CD4-positive, alpha-beta T cell (primary cell): ENCODE data around the gene SFXN3. TPM values are rescaled to one million over a fixed set of nuclear protein-coding genes. Genes with fewer than 3 reads are reported as not detected.

ENCODE experiments used
- ATAC-seq: fragments of 200-7000 bp; cut with Tn5 transposase; one replicate; pipeline ENCODE4 v1.10.0; 2022; ENCODE audit warnings: mild to moderate bottlenecking; ENCODE audit not compliant: poor library complexity
- CTCF ChIA-PET: fragments of 350-600 bp; sonication (Branson Sonifier 250); formaldehyde crosslinking; loops from one replicate; lab custom pipeline; 2021; ENCODE audit warnings: antibody characterized with exemption, inconsistent platforms; lab: Charles Lee
- POLR2A ChIA-PET: fragments of 350-600 bp; sonication (Branson Sonifier 250); formaldehyde crosslinking; loops from one replicate; lab custom pipeline; 2021; ENCODE audit warnings: antibody characterized with exemption, inconsistent platforms; lab: Charles Lee
- DNase-seq, 14 experiments: peaks; one replicate each; pipeline ENCODE4 v3.0.0-alpha.2; 2013 to 2020; ENCODE audit warnings: mixed read lengths in 2 of 14
- H3K27ac ChIP-seq, 2 donors: one replicate each; pipeline versions ENCODE4 v1.5.1 to v1.7.0; 2013; ENCODE audit warnings: low read length in 2 of 2, low read depth in 1 of 2, mild to moderate bottlenecking in 1 of 2
- H3K27me3 ChIP-seq, 2 experiments: 1 replicate in 1 of 2; 2 replicates in 1 of 2; pipeline versions ENCODE4 v1.6.1 to v1.7.0; 2013; ENCODE audit warnings: low read length in 2 of 2, control low read depth in 1 of 2, mild to moderate bottlenecking in 1 of 2, moderate library complexity in 1 of 2; ENCODE audit not compliant: insufficient read depth in 2 of 2, control insufficient read depth in 1 of 2
- H3K36me3 ChIP-seq: one replicate; pipeline ENCODE4 v1.6.1; 2013; ENCODE audit warnings: low read length, control low read depth; ENCODE audit not compliant: insufficient read depth
- H3K4me1 ChIP-seq: one replicate; pipeline ENCODE4 v1.6.1; 2013; ENCODE audit warnings: low read length, control low read depth; ENCODE audit not compliant: insufficient read depth
- H3K4me3 ChIP-seq: one replicate; pipeline ENCODE4 v1.5.1; 2013; ENCODE audit warnings: mild to moderate bottlenecking, low read length, moderate library complexity
- H3K9me3 ChIP-seq, 2 experiments: 1 replicate in 1 of 2; 2 replicates in 1 of 2; pipeline versions ENCODE4 v1.6.1 to v1.7.0; 2013; ENCODE audit warnings: low read length in 2 of 2, mild to moderate bottlenecking in 2 of 2, control low read depth in 1 of 2, moderate library complexity in 1 of 2; ENCODE audit not compliant: control insufficient read depth in 1 of 2, insufficient read depth in 1 of 2
- H3K27ac Mint-ChIP-seq: one replicate; pipeline ENCODE4 v1.8.0; 2020; ENCODE audit warnings: mixed read lengths
- H3K27me3 Mint-ChIP-seq: one replicate; pipeline ENCODE4 v1.8.0; 2021; ENCODE audit warnings: mixed read lengths
- H3K36me3 Mint-ChIP-seq: one replicate; pipeline ENCODE4 v1.8.0; 2021; ENCODE audit warnings: low read depth, mixed read lengths
- H3K4me1 Mint-ChIP-seq: one replicate; pipeline ENCODE4 v1.8.0; 2021; ENCODE audit warnings: low read depth, mixed read lengths
- H3K4me3 Mint-ChIP-seq: one replicate; pipeline ENCODE4 v1.8.0; 2020; ENCODE audit warnings: mild to moderate bottlenecking, mixed read lengths
- H3K9me3 Mint-ChIP-seq: one replicate; pipeline ENCODE4 v1.8.0; 2020; ENCODE audit warnings: mixed read lengths
- CTCF ChIP-seq: fragments of 200-600 bp; IDR thresholded peaks from one replicate; pipeline ENCODE4 v1.8.0; 2022; ENCODE audit warnings: antibody characterized with exemption, mild to moderate bottlenecking
- intact Hi-C, 2 experiments: fragments of 100-400 bp; cut with DNase I in 1 of 2; cut with micrococcal nuclease in 1 of 2; formaldehyde crosslinking; loops; one replicate each; pipeline versions ENCODE4 v1.15.1 to v1.9.0; 2023 to 2025; cut with DNase I, micrococcal nuclease
- total RNA-seq, 174 experiments: library from RNA in 2 of 174; stranded (reverse) in 2 of 174; gene quantifications; one replicate each; pipeline ENCODE4 v1.2.3 and lab custom pipeline; 2021 to 2026

The SFXN3 gene
- total RNA-seq, 2 experiments from 2014 or later = 43.2 to 48.3 TPM

DNA sequence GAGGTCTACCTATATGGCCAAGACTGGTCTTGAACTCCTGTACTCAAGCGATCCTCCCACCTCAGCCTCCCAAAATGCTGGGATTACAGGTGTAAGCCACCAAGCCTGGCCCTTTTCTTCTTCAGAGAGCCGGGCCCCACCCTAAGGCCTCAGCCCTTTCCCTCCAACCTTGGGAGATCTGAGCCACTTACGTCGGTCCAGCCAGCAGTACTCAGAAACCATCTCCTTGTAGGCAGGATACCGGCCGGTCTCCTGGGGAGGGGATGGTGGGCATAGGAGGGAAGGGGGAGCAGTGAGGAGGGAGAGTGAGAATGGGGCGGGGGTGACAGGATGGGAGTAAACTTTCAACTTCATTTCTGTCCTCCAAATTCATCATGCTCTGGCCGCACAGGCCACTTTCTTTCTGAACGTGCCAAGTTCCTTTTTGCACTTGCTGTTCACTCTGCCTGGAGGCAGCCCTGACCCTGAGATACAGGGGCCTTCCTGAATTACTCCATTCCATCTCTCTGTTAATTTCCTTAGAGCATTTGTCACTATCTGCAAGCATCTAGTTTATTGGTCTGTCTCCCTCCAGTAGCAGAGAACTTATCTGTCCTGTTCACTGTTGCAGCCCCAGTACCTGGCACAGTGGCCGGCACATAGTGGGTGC lies 10.5 kb upstream of the SFXN3 start:
- Histone ChIP-seq H3K27me3 (peaks cover 36 to 37% of the 10 kb centered on the region in 2 experiments), H3K4me3 (no peak overlapping the region), H3K27ac (no peak overlapping the region), H3K9me3 (no peaks in the 10 kb centered on the region), H3K36me3 (no peaks in the 10 kb centered on the region), H3K4me1 (peaks cover 13% of the 10 kb centered on the region)
- H3K27me3 Mint-ChIP-seq = peaks cover 55% of the 10 kb centered on the region
- H3K36me3 Mint-ChIP-seq = no peaks in the 10 kb centered on the region
- ChIA-PET CTCF (no interaction called here), POLR2A (no interaction called here)
- DNase-seq (no peak), ATAC-seq (no peak)
- H3K27ac Mint-ChIP-seq = no peak overlapping the region
- no peak overlapping the region for H3K4me3 Mint-ChIP-seq
- H3K4me1 Mint-ChIP-seq = peaks cover 4% of the 10 kb centered on the region
- H3K9me3 Mint-ChIP-seq = no peaks in the 10 kb centered on the region
- intact Hi-C loops = no loop called here
- no peak for TF ChIP-seq CTCF

DNA sequence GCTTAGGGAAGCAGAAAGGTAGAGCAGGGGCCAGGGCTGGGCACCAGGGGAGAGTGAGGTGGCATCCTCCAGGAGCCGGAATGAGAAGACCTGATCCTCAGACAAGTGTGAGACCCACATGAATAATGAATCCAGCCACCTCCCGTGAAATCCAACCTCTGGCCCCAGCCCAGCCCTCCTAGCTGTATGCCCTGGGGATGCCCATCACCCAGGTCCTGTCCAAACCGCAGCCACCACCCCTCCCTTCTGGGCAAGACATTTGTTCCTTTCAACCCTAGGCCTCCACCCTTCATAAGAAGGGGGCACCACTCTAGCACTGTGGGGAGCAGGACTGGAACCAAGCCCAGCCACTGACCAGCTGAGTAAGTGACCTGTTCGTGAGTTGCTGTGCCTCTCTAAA lies 9.8 kb upstream of the SFXN3 start:
- DNase-seq (no peak), ATAC-seq (no peak)
- no peak overlapping the region for H3K4me3 ChIP-seq
- ChIA-PET POLR2A (no interaction called here), CTCF (no interaction called here)
- H3K4me1 ChIP-seq = peaks cover 13% of the 10 kb centered on the region
- H3K27me3 ChIP-seq = peaks cover 30% of the 10 kb centered on the region in 2 experiments
- H3K4me1 Mint-ChIP-seq = peaks cover 4% of the 10 kb centered on the region
- H3K9me3 ChIP-seq = no peaks in the 10 kb centered on the region
- peaks cover 51% of the 10 kb centered on the region for H3K27me3 Mint-ChIP-seq
- H3K36me3 ChIP-seq = no peaks in the 10 kb centered on the region
- H3K36me3 Mint-ChIP-seq = no peaks in the 10 kb centered on the region
- intact Hi-C loops = no loop called here
- no peaks in the 10 kb centered on the region for H3K9me3 Mint-ChIP-seq
- no peak overlapping the region for H3K4me3 Mint-ChIP-seq
- no peak for TF ChIP-seq CTCF
- no peak overlapping the region for H3K27ac ChIP-seq
- H3K27ac Mint-ChIP-seq = no peak overlapping the region

- Histone ChIP-seq H3K4me3 (no peak overlapping the region), H3K27ac (no peak overlapping the region), H3K4me1 (peaks cover 13% of the 10 kb centered on the region), H3K9me3 (no peaks in the 10 kb centered on the region), H3K36me3 (no peaks in the 10 kb centered on the region), H3K27me3 (peaks cover 25 to 26% of the 10 kb centered on the region in 2 experiments)
- ChIA-PET CTCF (no interaction called here), POLR2A (no interaction called here)
- intact Hi-C loops = no loop called here
- Mint-ChIP-seq H3K9me3 (no peaks in the 10 kb centered on the region), H3K4me1 (peaks cover 4% of the 10 kb centered on the region), H3K27ac (no peak overlapping the region), H3K4me3 (no peak overlapping the region), H3K27me3 (peaks cover 45% of the 10 kb centered on the region), H3K36me3 (no peaks in the 10 kb centered on the region)
- DNase-seq (no peak), ATAC-seq (no peak)
- no peak for TF ChIP-seq CTCF
These were observed 9.3 kb upstream of the SFXN3 start for GRCh38 chr10:101021692-101022251.
